MCF 10A (cell line): ENCODE data around the gene GOLGA2. TPM values are rescaled to one million over a fixed set of nuclear protein-coding genes. Genes with fewer than 3 reads are reported as not detected.

Experiments
- BruUV-seq: library from RNA; stranded (reverse); fragments of 400-500 nt; replicated peaks from 2 replicates; lab custom pipeline; 2021; lab: Mats Ljungman, UMichigan
- CTCF ChIA-PET: fragments of 300-600 bp; sonication (Branson Sonifier 250); formaldehyde crosslinking; extraction: SDS; loops from one replicate; lab custom pipeline; 2021; ENCODE audit warnings: antibody characterized with exemption, inconsistent platforms; lab: Yijun Ruan, JAX
- POLR2A ChIA-PET: fragments of 300-600, 350-650 bp; sonication (Branson Sonifier 250); formaldehyde crosslinking; extraction: SDS; loops from one replicate; lab custom pipeline; 2020; ENCODE audit warnings: antibody characterized with exemption, inconsistent platforms; lab: Yijun Ruan, JAX
- DNase-seq: peaks from one replicate; pipeline ENCODE4 v3.0.0-alpha.2; 2018; ENCODE audit not compliant: unreplicated experiment
- H3K27ac Mint-ChIP-seq: one replicate; pipeline ENCODE4 v1.8.0; 2022; ENCODE audit warnings: mild to moderate bottlenecking, low read depth, mixed read lengths; ENCODE audit not compliant: unreplicated experiment
- H3K27me3 Mint-ChIP-seq: one replicate; pipeline ENCODE4 v1.8.0; 2022; ENCODE audit warnings: mixed read lengths; ENCODE audit not compliant: insufficient read depth, unreplicated experiment
- H3K36me3 Mint-ChIP-seq: one replicate; pipeline ENCODE4 v1.8.0; 2022; ENCODE audit warnings: mild to moderate bottlenecking, moderate library complexity, mixed read lengths; ENCODE audit not compliant: insufficient read depth, unreplicated experiment
- H3K4me1 Mint-ChIP-seq: one replicate; pipeline ENCODE4 v1.8.0; 2022; ENCODE audit warnings: mixed read lengths; ENCODE audit not compliant: insufficient read depth, unreplicated experiment
- H3K4me3 Mint-ChIP-seq: one replicate; pipeline ENCODE4 v1.8.0; 2022; ENCODE audit warnings: mild to moderate bottlenecking, moderate library complexity, mixed read lengths; ENCODE audit not compliant: unreplicated experiment
- H3K9me3 Mint-ChIP-seq: one replicate; pipeline ENCODE4 v1.8.0; 2022; ENCODE audit warnings: mixed read lengths; ENCODE audit not compliant: unreplicated experiment
- CTCF ChIP-seq: fragments of 200-600 bp; IDR thresholded peaks from one replicate; pipeline ENCODE4 v1.8.0; 2022; ENCODE audit warnings: antibody characterized with exemption, mild to moderate bottlenecking; ENCODE audit not compliant: unreplicated experiment
- intact Hi-C: fragments of 100-400 bp; cut with micrococcal nuclease; formaldehyde crosslinking; loops from 2 replicates; pipeline ENCODE4 v1.14.1; 2022
- total RNA-seq: library from RNA; stranded (reverse); gene quantifications from 2 replicates; pipeline ENCODE4 v1.2.3, GENCODE V29; 2022

The GOLGA2 gene
- total RNA-seq, 1 experiment from 2014 or later: 124 TPM

- CTCF ChIA-PET: interaction anchor here (1.0 kb wide), 1 partner anchor 39 kb away, joined by 3 read pairs; no protein-coding TSS in a partner anchor
- BruUV-seq: no TSS peak
These were observed 18.6 kb downstream of the GOLGA2 start for GRCh38 chr9:128257086-128257825.

GRCh38 chr9:128254855-128255759 lies 20.7 kb downstream of the GOLGA2 start:
- H3K9me3 Mint-ChIP-seq: no peaks in the 10 kb centered on the region
- no peak overlapping the region for H3K27ac Mint-ChIP-seq
- DNase-seq: peak; percentile 51
- H3K36me3 Mint-ChIP-seq: peaks cover 35% of the 10 kb centered on the region
- ChIA-PET POLR2A (interaction anchor here (0.9 kb wide), 1 partner anchor 13 kb away, joined by 3 read pairs; no protein-coding TSS in a partner anchor), CTCF (interaction anchor here (0.6 to 2.2 kb wide), 9 partner anchors 10 to 774 kb away, joined by 3 to 9 read pairs (median 4); no protein-coding TSS in a partner anchor)
- intact Hi-C loops: no loop called here
- BruUV-seq: no TSS peak
- H3K4me3 Mint-ChIP-seq: no peak overlapping the region
- peak; percentile 74 for TF ChIP-seq CTCF
- peaks cover 17% of the 10 kb centered on the region for H3K4me1 Mint-ChIP-seq
- no peaks in the 10 kb centered on the region for H3K27me3 Mint-ChIP-seq

More at GRCh38 chr9:128257086-128257825, 18.6 kb downstream of the GOLGA2 start:
- no peaks in the 10 kb centered on the region for H3K27me3 Mint-ChIP-seq
- H3K4me1 Mint-ChIP-seq: peaks cover 6% of the 10 kb centered on the region
- no peak overlapping the region for H3K4me3 Mint-ChIP-seq
- peaks cover 40% of the 10 kb centered on the region for H3K36me3 Mint-ChIP-seq
- H3K9me3 Mint-ChIP-seq: no peaks in the 10 kb centered on the region
- POLR2A ChIA-PET: interaction anchor here (0.6 kb wide), 1 partner anchor 198 kb away, joined by 3 read pairs; the partner anchor contains the start of gene ODF2
- intact Hi-C loops: no loop called here
- TF ChIP-seq CTCF: no peak
- no peak for DNase-seq
- no peak overlapping the region for H3K27ac Mint-ChIP-seq

DNA sequence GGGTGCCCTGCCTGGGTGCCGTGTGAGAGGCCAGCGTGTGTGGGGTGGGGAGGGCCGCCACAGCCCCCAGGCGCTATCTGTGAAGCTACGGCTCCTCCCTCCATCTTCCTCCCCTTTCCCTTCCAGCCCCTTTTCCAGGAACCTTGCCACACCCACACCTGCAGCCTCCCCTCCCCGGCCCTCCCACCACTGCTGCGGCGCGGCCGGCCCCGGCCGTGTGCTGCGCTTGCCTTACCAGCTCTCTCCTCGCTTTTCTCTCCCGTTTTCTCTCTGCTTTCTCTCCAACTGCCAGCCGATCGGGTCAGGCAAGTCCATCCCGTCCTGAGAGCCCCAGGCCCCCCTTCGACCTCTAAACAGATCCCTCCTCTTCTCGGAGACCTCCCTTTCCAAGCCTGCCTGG lies 21.4 kb downstream of the GOLGA2 start:
- ChIA-PET CTCF (interaction anchor here (0.6 to 2.2 kb wide), 6 partner anchors 13 to 773 kb away, joined by 3 to 9 read pairs (median 3); no protein-coding TSS in a partner anchor), POLR2A (no interaction called here)
- Mint-ChIP-seq H3K4me3 (no peak overlapping the region), H3K36me3 (peaks cover 35% of the 10 kb centered on the region), H3K9me3 (no peaks in the 10 kb centered on the region), H3K4me1 (peaks cover 17% of the 10 kb centered on the region), H3K27me3 (no peaks in the 10 kb centered on the region), H3K27ac (no peak overlapping the region)
- TF ChIP-seq CTCF: no peak
- intact Hi-C loops: no loop called here
- no TSS peak for BruUV-seq
- no peak for DNase-seq
